HCT116 (cell line): Measurements from ENCODE around the gene NR2C2AP.

ENCODE experiments used
- CEBPB ChIP-seq: IDR thresholded peaks from 2 replicates; pipeline ENCODE4 v1.6.1; 2012; ENCODE audit warnings: low read depth
- EGR1 ChIP-seq: IDR thresholded peaks from 2 replicates; pipeline ENCODE4 v1.6.1; 2012; ENCODE audit warnings: low read depth
- EZH2 ChIP-seq: fragments of 200-600 bp; sonication (generic); IDR thresholded peaks from 2 replicates; pipeline ENCODE4 v1.6.1; 2017; ENCODE audit warnings: antibody characterized with exemption, mixed run types
- JUND ChIP-seq: IDR thresholded peaks from 2 replicates; pipeline ENCODE4 v1.6.1; 2012
- POLR2A ChIP-seq: IDR thresholded peaks from 2 replicates; pipeline ENCODE4 v1.7.0; 2011; ENCODE audit warnings: borderline replicate concordance; ENCODE audit not compliant: insufficient read depth, insufficient read length; ENCODE audit errors: extremely low read depth
- POLR2AphosphoS5 ChIP-seq: IDR thresholded peaks from 2 replicates; pipeline ENCODE4 v1.6.1; 2011; ENCODE audit warnings: mild to moderate bottlenecking, low read depth, low read length, moderate library complexity
- SP1 ChIP-seq: IDR thresholded peaks from 2 replicates; pipeline ENCODE4 v1.6.1; 2012; ENCODE audit warnings: low read depth
- SRF ChIP-seq: IDR thresholded peaks from 2 replicates; pipeline ENCODE4 v1.6.1; 2012; ENCODE audit warnings: low read depth
- ZNF274 ChIP-seq: fragments of 200-500 bp; sonication (Bioruptor generic); IDR thresholded peaks from 2 replicates; pipeline ENCODE4 v1.6.1; 2014; ENCODE audit warnings: mild to moderate bottlenecking, low read depth, low read length, inconsistent platforms
- TF ChIP-seq, protein P1 (sequence below), 3 experiments: fragments of 200-600 bp in 1 of 3; sonication (generic) in 1 of 3; IDR thresholded peaks in 2 of 3; conservative IDR thresholded peaks in 1 of 3; 2 replicates each; pipeline ENCODE4 v1.5.1; 2012 to 2017; ENCODE audit warnings: low read depth in 2 of 3, low read length in 2 of 3, antibody characterized with exemption in 1 of 3, borderline replicate concordance in 1 of 3, control low read depth in 1 of 3, mild to moderate bottlenecking in 1 of 3, mixed read lengths in 1 of 3, mixed run types in 1 of 3, moderate library complexity in 1 of 3; ENCODE audit not compliant: insufficient read depth in 1 of 3
- TF ChIP-seq, protein P2 (sequence below): IDR thresholded peaks from 2 replicates; pipeline ENCODE4 v1.6.1; 2012
- TF ChIP-seq, protein P3 (sequence below): IDR thresholded peaks from 2 replicates; pipeline ENCODE4 v1.6.1; 2011; ENCODE audit warnings: mild to moderate bottlenecking, low read length, moderate library complexity; ENCODE audit not compliant: insufficient replicate concordance; ENCODE audit errors: extremely low read depth

DNA sequence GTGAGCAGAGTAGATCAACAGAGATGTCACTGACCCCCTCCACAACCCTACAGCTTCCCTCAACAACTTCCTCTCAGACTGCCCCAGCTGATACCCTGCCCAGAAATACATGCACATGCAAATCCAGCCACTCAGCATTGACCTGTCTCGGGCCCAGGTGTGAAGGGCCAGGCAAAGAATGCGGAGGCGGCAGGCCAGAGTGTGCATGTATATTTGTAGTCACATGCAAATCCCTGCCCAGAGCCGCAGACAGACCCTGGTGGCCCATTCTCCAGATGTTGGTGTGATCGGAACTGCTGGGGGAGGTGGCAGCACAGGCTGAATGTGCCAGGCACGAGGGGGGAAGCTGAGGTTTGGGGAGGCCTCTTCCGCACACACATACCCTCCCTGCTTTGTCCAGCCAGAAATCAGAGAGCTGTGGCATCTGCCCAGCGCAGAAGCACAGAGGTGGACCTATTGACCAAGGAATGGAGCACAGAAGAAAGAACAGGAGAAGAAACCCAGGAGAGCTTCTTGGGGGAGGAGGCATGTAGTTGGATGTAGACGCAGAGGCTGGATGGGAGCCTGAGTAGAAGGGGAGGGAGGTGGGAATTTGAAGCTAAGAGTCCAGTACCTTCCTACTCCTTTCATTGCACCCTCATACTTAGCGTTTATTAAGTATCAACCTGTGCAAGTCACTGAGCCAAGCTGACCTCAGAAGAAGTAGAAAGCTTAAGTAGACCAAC lies 47.6 kb downstream of the NR2C2AP start:
- no peak for TF ChIP-seq EZH2
- TF ChIP-seq, protein P1, sequence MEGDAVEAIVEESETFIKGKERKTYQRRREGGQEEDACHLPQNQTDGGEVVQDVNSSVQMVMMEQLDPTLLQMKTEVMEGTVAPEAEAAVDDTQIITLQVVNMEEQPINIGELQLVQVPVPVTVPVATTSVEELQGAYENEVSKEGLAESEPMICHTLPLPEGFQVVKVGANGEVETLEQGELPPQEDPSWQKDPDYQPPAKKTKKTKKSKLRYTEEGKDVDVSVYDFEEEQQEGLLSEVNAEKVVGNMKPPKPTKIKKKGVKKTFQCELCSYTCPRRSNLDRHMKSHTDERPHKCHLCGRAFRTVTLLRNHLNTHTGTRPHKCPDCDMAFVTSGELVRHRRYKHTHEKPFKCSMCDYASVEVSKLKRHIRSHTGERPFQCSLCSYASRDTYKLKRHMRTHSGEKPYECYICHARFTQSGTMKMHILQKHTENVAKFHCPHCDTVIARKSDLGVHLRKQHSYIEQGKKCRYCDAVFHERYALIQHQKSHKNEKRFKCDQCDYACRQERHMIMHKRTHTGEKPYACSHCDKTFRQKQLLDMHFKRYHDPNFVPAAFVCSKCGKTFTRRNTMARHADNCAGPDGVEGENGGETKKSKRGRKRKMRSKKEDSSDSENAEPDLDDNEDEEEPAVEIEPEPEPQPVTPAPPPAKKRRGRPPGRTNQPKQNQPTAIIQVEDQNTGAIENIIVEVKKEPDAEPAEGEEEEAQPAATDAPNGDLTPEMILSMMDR (IDR thresholded peaks at IDR 0.05 in 2 of 3, conservative IDR thresholded peaks at IDR 0.05 in 1 of 3; ENCODE audit: borderline replicate concordance in 1 of 3, insufficient read depth in 1 of 3, low read depth in 2 of 3, low read length in 2 of 3): no peak
- TF ChIP-seq EGR1: no peak
- no peak for TF ChIP-seq POLR2A
- no peak for TF ChIP-seq POLR2AphosphoS5
- TF ChIP-seq CEBPB: no peak
- no peak for TF ChIP-seq ZNF274
- TF ChIP-seq, protein P2, sequence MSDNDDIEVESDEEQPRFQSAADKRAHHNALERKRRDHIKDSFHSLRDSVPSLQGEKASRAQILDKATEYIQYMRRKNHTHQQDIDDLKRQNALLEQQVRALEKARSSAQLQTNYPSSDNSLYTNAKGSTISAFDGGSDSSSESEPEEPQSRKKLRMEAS: no peak
- TF ChIP-seq SRF: no peak
- TF ChIP-seq, protein P3, sequence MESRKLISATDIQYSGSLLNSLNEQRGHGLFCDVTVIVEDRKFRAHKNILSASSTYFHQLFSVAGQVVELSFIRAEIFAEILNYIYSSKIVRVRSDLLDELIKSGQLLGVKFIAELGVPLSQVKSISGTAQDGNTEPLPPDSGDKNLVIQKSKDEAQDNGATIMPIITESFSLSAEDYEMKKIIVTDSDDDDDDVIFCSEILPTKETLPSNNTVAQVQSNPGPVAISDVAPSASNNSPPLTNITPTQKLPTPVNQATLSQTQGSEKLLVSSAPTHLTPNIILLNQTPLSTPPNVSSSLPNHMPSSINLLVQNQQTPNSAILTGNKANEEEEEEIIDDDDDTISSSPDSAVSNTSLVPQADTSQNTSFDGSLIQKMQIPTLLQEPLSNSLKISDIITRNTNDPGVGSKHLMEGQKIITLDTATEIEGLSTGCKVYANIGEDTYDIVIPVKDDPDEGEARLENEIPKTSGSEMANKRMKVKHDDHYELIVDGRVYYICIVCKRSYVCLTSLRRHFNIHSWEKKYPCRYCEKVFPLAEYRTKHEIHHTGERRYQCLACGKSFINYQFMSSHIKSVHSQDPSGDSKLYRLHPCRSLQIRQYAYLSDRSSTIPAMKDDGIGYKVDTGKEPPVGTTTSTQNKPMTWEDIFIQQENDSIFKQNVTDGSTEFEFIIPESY: no peak
- TF ChIP-seq JUND: no peak
- no peak for TF ChIP-seq SP1
